ENCODE data around the gene ANO6. TPM values are rescaled to one million over a fixed set of nuclear protein-coding genes. Genes with fewer than 3 reads are reported as not detected.

ANO6 gene
- total RNA-seq, 2 donors from 2014 or later, result 25.3 to 27.0 TPM

GRCh38 chr12:45279931-45280830 is 64.3 kb downstream of the ANO6 start:
- ATAC-seq (replicated peaks in 1 of 2) (no peak), DNase-seq (no peak)
- no peak overlapping the region for H3K27ac Mint-ChIP-seq
- no peak overlapping the region for H3K4me3 Mint-ChIP-seq
- H3K27me3 Mint-ChIP-seq (ENCODE audit: low read depth), result no peaks in the 10 kb centered on the region
- no peaks in the 10 kb centered on the region for H3K4me1 Mint-ChIP-seq (ENCODE audit: low read depth)
- peaks cover 1 to 2% of the 10 kb centered on the region in 2 donors for H3K9me3 Mint-ChIP-seq
- peaks cover 0 to 1% of the 10 kb centered on the region in 2 donors for H3K36me3 Mint-ChIP-seq (ENCODE audit: insufficient read depth in 2 of 2)

- Mint-ChIP-seq H3K4me1 (ENCODE audit: low read depth) (no peaks in the 10 kb centered on the region), H3K9me3 (peaks cover 1 to 2% of the 10 kb centered on the region in 2 donors), H3K27ac (no peak overlapping the region), H3K36me3 (ENCODE audit: insufficient read depth in 2 of 2) (peaks cover 0 to 1% of the 10 kb centered on the region in 2 donors), H3K4me3 (no peak overlapping the region), H3K27me3 (ENCODE audit: low read depth) (no peaks in the 10 kb centered on the region)
- ATAC-seq (replicated peaks in 1 of 2) (no peak), DNase-seq (no peak)
Observed at GRCh38 chr12:45281994-45282393, 66.1 kb downstream of the ANO6 start.

GRCh38 chr12:45282411-45282810 is 66.5 kb downstream of the ANO6 start:
- ATAC-seq (replicated peaks in 1 of 2), result no peak

GRCh38 chr12:45284096-45284901 is 68.4 kb downstream of the ANO6 start:
- Mint-ChIP-seq H3K4me3 (no peak overlapping the region), H3K36me3 (ENCODE audit: insufficient read depth in 2 of 2) (peaks cover 0 to 1% of the 10 kb centered on the region in 2 donors), H3K27me3 (ENCODE audit: low read depth) (no peaks in the 10 kb centered on the region), H3K9me3 (peaks cover 1 to 2% of the 10 kb centered on the region in 2 donors), H3K27ac (no peak overlapping the region), H3K4me1 (ENCODE audit: low read depth) (no peaks in the 10 kb centered on the region)
- DNase-seq (no peak), ATAC-seq (replicated peaks in 1 of 2) (no peak)

More at GRCh38 chr12:45282411-45282810, 66.5 kb downstream of the ANO6 start:
- Mint-ChIP-seq H3K36me3 (ENCODE audit: insufficient read depth in 2 of 2) (peaks cover 0 to 1% of the 10 kb centered on the region in 2 donors), H3K4me3 (no peak overlapping the region), H3K27ac (no peak overlapping the region), H3K4me1 (ENCODE audit: low read depth) (no peaks in the 10 kb centered on the region), H3K9me3 (peaks cover 1 to 2% of the 10 kb centered on the region in 2 donors), H3K27me3 (ENCODE audit: low read depth) (no peaks in the 10 kb centered on the region)
- DNase-seq, result no peak

GRCh38 chr12:45285717-45286116 is 69.8 kb downstream of the ANO6 start:
- Mint-ChIP-seq H3K36me3 (ENCODE audit: insufficient read depth in 2 of 2) (peaks cover 0 to 1% of the 10 kb centered on the region in 2 donors), H3K4me1 (ENCODE audit: low read depth) (no peaks in the 10 kb centered on the region), H3K4me3 (no peak overlapping the region), H3K27me3 (ENCODE audit: low read depth) (no peaks in the 10 kb centered on the region), H3K9me3 (peaks cover 1 to 2% of the 10 kb centered on the region in 2 donors), H3K27ac (no peak overlapping the region)
- DNase-seq (no peak), ATAC-seq (replicated peaks in 1 of 2) (no peak)

- H3K27ac Mint-ChIP-seq, result no peak overlapping the region
- peaks cover 0 to 2% of the 10 kb centered on the region in 2 donors for H3K9me3 Mint-ChIP-seq
- H3K36me3 Mint-ChIP-seq (ENCODE audit: insufficient read depth in 2 of 2), result peaks cover 0 to 2% of the 10 kb centered on the region in 2 donors
- no peak overlapping the region for H3K4me3 Mint-ChIP-seq
- ATAC-seq (replicated peaks in 1 of 2) (no peak), DNase-seq (no peak)
- H3K27me3 Mint-ChIP-seq (ENCODE audit: low read depth), result no peaks in the 10 kb centered on the region
- H3K4me1 Mint-ChIP-seq (ENCODE audit: low read depth), result no peaks in the 10 kb centered on the region
Observed at GRCh38 chr12:45286621-45287020, 70.7 kb downstream of the ANO6 start.

GRCh38 chr12:45289245-45290215 is 73.6 kb downstream of the ANO6 start:
- Mint-ChIP-seq H3K9me3 (no peaks in the 10 kb centered on the region), H3K27ac (no peak overlapping the region)

GRCh38 chr12:45290216-45290605 is 74.3 kb downstream of the ANO6 start:
- Mint-ChIP-seq H3K9me3 (no peaks in the 10 kb centered on the region), H3K4me3 (no peak overlapping the region), H3K36me3 (ENCODE audit: insufficient read depth in 2 of 2) (peaks cover 0 to 2% of the 10 kb centered on the region in 2 donors), H3K27me3 (ENCODE audit: low read depth) (no peaks in the 10 kb centered on the region), H3K27ac (no peak overlapping the region), H3K4me1 (ENCODE audit: low read depth) (no peaks in the 10 kb centered on the region)
- no peak for DNase-seq
- no peak for ATAC-seq (replicated peaks in 1 of 2)

More at GRCh38 chr12:45289245-45290215, 73.6 kb downstream of the ANO6 start:
- H3K4me3 Mint-ChIP-seq, result no peak overlapping the region
- no peaks in the 10 kb centered on the region for H3K4me1 Mint-ChIP-seq (ENCODE audit: low read depth)
- ATAC-seq (replicated peaks in 1 of 2) (no peak), DNase-seq (no peak)
- H3K36me3 Mint-ChIP-seq (ENCODE audit: insufficient read depth in 2 of 2), result peaks cover 0 to 2% of the 10 kb centered on the region in 2 donors
- H3K27me3 Mint-ChIP-seq (ENCODE audit: low read depth), result no peaks in the 10 kb centered on the region

- no peak for ATAC-seq (replicated peaks in 1 of 2)
- H3K9me3 Mint-ChIP-seq, result no peaks in the 10 kb centered on the region
- peaks cover 0 to 2% of the 10 kb centered on the region in 2 donors for H3K36me3 Mint-ChIP-seq (ENCODE audit: insufficient read depth in 2 of 2)
- H3K4me3 Mint-ChIP-seq, result no peak overlapping the region
- H3K27ac Mint-ChIP-seq, result no peak overlapping the region
- H3K27me3 Mint-ChIP-seq (ENCODE audit: low read depth), result no peaks in the 10 kb centered on the region
- DNase-seq, result no peak
- no peaks in the 10 kb centered on the region for H3K4me1 Mint-ChIP-seq (ENCODE audit: low read depth)
Observed at GRCh38 chr12:45291518-45291917, 75.6 kb downstream of the ANO6 start.

GRCh38 chr12:45292486-45293195 is 76.7 kb downstream of the ANO6 start:
- H3K27ac Mint-ChIP-seq, result no peak overlapping the region
- H3K36me3 Mint-ChIP-seq (ENCODE audit: insufficient read depth in 2 of 2), result peaks cover 0 to 2% of the 10 kb centered on the region in 2 donors
- no peak for ATAC-seq (replicated peaks in 1 of 2)
- H3K27me3 Mint-ChIP-seq (ENCODE audit: low read depth), result no peaks in the 10 kb centered on the region
- no peak overlapping the region for H3K4me3 Mint-ChIP-seq
- H3K4me1 Mint-ChIP-seq (ENCODE audit: low read depth), result no peaks in the 10 kb centered on the region
- DNase-seq, result no peak
- H3K9me3 Mint-ChIP-seq, result no peaks in the 10 kb centered on the region

GRCh38 chr12:45294906-45295305 is 79.0 kb downstream of the ANO6 start:
- no peak for ATAC-seq (replicated peaks in 1 of 2)

GRCh38 chr12:45296046-45296586 is 80.2 kb downstream of the ANO6 start:
- ATAC-seq (replicated peaks in 1 of 2) (no peak), DNase-seq (no peak)
- Mint-ChIP-seq H3K4me3 (no peak overlapping the region), H3K9me3 (no peaks in the 10 kb centered on the region), H3K27me3 (ENCODE audit: low read depth) (no peaks in the 10 kb centered on the region), H3K27ac (no peak overlapping the region), H3K36me3 (ENCODE audit: insufficient read depth in 2 of 2) (no peaks in the 10 kb centered on the region), H3K4me1 (ENCODE audit: low read depth) (no peaks in the 10 kb centered on the region)

More at GRCh38 chr12:45294906-45295305, 79.0 kb downstream of the ANO6 start:
- no peak overlapping the region for H3K4me3 Mint-ChIP-seq
- peaks cover 0 to 2% of the 10 kb centered on the region in 2 donors for H3K36me3 Mint-ChIP-seq (ENCODE audit: insufficient read depth in 2 of 2)
- no peaks in the 10 kb centered on the region for H3K9me3 Mint-ChIP-seq
- H3K27me3 Mint-ChIP-seq (ENCODE audit: low read depth), result no peaks in the 10 kb centered on the region
- DNase-seq, result no peak
- no peaks in the 10 kb centered on the region for H3K4me1 Mint-ChIP-seq (ENCODE audit: low read depth)
- H3K27ac Mint-ChIP-seq, result no peak overlapping the region
